Activated naive CD4-positive, alpha-beta T cell treated with anti-CD3 and anti-CD28 coated beads, Interleukin-2, amount 10 ng/mL, durations not matched to agents 7 days and 5 days (primary cell): ENCODE data around the gene AMZ2.
A peak's percentile ranks its signal among the peaks of the same experiment; 100 is the strongest.
"Not testable (repeated sequence)": the region's sequence is repeated elsewhere in the genome, so short reads cannot be mapped to it uniquely, and the experiment has no call there.

ENCODE experiments used
- CTCF ChIA-PET: fragments of 350-600 bp; sonication (Branson Sonifier 250); formaldehyde crosslinking; loops from one replicate; lab custom pipeline; 2021; ENCODE audit warnings: antibody characterized with exemption; lab: Charles Lee
- DNase-seq: peaks from one replicate; pipeline ENCODE4 v3.0.0-alpha.2; 2020
- H3K27ac Mint-ChIP-seq: one replicate; pipeline ENCODE4 v1.8.0; 2021; ENCODE audit warnings: mild to moderate bottlenecking, moderate library complexity, mixed read lengths
- H3K27me3 Mint-ChIP-seq: one replicate; pipeline ENCODE4 v1.8.0; 2021; ENCODE audit warnings: mild to moderate bottlenecking, mixed read lengths
- H3K36me3 Mint-ChIP-seq: one replicate; pipeline ENCODE4 v1.8.0; 2021; ENCODE audit warnings: mixed read lengths
- H3K4me1 Mint-ChIP-seq: one replicate; pipeline ENCODE4 v1.8.0; 2021; ENCODE audit warnings: mixed read lengths
- H3K4me3 Mint-ChIP-seq: one replicate; pipeline ENCODE4 v1.8.0; 2021; ENCODE audit warnings: mild to moderate bottlenecking, moderate library complexity, mixed read lengths
- H3K9me3 Mint-ChIP-seq: one replicate; pipeline ENCODE4 v1.8.0; 2021; ENCODE audit warnings: mixed read lengths

Gene AMZ2, protein sequence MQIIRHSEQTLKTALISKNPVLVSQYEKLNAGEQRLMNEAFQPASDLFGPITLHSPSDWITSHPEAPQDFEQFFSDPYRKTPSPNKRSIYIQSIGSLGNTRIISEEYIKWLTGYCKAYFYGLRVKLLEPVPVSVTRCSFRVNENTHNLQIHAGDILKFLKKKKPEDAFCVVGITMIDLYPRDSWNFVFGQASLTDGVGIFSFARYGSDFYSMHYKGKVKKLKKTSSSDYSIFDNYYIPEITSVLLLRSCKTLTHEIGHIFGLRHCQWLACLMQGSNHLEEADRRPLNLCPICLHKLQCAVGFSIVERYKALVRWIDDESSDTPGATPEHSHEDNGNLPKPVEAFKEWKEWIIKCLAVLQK

DNA sequence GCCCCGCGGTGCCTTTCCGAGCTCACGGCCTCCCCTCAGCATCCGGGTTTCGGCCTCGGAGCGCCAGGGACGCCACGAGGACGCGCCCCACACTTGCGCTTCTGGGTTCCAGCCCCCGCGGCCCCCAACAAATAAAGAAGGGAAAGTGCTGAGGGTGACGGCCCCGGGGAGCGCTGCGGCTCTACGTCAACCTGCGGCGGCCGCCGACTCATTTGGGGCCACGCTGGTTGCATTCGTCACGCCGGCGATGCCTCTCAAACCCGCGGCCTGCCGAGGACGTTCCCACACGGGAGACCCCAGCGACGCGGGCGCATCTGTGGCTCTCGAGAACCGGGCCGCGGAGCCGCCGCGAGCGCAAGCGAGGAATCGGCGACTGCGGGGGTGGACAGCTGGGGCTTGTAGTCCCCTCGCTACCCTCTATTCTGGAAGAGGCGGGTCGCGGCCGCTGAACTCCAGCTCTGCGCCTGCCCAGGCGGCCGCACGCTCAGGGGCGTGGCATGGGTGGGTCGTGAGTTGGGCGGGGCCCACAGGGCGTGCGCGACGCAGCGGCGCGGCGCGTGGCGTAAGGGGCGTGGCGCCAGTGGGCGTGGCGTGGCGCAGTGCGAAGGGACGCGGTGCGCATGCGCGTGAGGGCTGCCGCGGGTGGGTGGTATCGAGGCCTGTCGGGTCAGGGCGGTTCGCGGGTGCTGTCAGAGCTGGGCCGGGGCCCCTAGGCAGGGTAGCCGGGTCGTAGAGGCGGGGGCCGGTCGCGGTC, at the start of gene AMZ2:
AMZ2 (plus strand) TSS at position 599 of the 754 bp plus-strand sequence. CDS start 2,145 bp downstream, outside the sequence.
- no peaks in the 10 kb centered on the region for H3K9me3 Mint-ChIP-seq

GRCh38 chr17:68198931-68199836, 48.7 kb upstream of the AMZ2 start:
- CTCF ChIA-PET: interaction anchor here (1.4 to 8.3 kb wide), 8 partner anchors 16 to 268 kb away, joined by 3 to 104 read pairs (median 9); partner anchors contain the start of gene AMZ2
- peak overlapping the region; percentile 74 for H3K4me3 Mint-ChIP-seq
- no peak overlapping the region for H3K27ac Mint-ChIP-seq
- DNase-seq: peak; percentile 63
- H3K36me3 Mint-ChIP-seq: peaks cover 1% of the 10 kb centered on the region
- peaks cover 44% of the 10 kb centered on the region for H3K4me1 Mint-ChIP-seq
- H3K27me3 Mint-ChIP-seq: peaks cover 95% of the 10 kb centered on the region
- H3K9me3 Mint-ChIP-seq: no peaks in the 10 kb centered on the region

More for the DNA sequence above, at the start of gene AMZ2:
- Mint-ChIP-seq H3K4me3 (peak within 1 kb of the TSS; percentile 85), H3K27me3 (no peaks in the 10 kb centered on the region), H3K4me1 (peaks cover 41% of the 10 kb centered on the region), H3K27ac (peak within 1 kb of the TSS; percentile 95), H3K36me3 (peaks cover 30% of the 10 kb centered on the region)
- DNase-seq: peak; percentile 95
- CTCF ChIA-PET: interaction anchor here (1.0 to 2.5 kb wide), 3 partner anchors 16 to 75 kb away, joined by 3 to 12 read pairs (median 7); no protein-coding TSS in a partner anchor

- Mint-ChIP-seq H3K9me3 (no peaks in the 10 kb centered on the region), H3K27ac (no peak overlapping the region), H3K4me3 (peak overlapping the region; percentile 74), H3K36me3 (peaks cover 1% of the 10 kb centered on the region), H3K27me3 (peaks cover 99% of the 10 kb centered on the region), H3K4me1 (peaks cover 48% of the 10 kb centered on the region)
- DNase-seq: no peak
- CTCF ChIA-PET: interaction anchor here (0.9 to 8.3 kb wide), 14 partner anchors 17 to 267 kb away, joined by 3 to 104 read pairs (median 4); partner anchors contain the start of gene AMZ2
Observed at GRCh38 chr17:68199837-68200688, 47.8 kb upstream of the AMZ2 start.

DNA sequence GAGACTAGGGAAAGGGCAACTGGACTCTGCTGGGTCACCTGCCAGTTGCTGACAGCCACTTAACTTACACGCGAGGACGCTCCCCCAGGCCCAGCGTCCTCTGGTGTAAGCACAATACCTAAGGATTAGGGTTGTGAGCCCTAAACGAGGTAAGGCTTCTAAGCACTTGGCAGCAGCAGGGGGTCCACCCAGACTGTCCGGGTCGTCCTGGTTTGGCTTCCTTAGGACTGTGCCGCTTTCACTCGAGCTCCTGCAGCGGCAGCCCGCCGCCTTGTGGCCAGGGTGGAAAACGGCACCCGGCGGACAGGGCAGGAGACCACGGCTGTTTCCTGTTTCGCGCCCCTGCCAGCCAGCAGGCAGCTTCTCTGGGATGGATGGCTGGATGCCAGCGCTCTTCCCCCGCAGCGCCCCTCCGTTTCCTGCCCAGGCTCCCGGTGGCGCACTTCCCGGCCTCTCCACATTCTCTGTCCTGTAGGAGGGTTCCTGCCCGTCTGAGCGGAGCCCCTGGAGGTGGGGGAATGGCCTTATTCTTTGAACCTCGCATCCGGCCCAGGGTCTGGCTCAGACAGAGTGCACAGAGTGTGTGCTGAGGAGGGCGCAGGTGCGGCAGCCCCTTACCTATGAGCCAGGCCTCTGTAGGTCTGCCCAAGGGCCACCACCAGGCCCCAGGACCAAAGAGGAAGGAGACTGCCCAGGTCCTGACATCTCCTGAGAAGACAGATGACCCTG, 47.0 kb upstream of the AMZ2 start:
- no peak overlapping the region for H3K27ac Mint-ChIP-seq
- peaks cover 95% of the 10 kb centered on the region for H3K27me3 Mint-ChIP-seq
- peak overlapping the region; percentile 74 for H3K4me3 Mint-ChIP-seq
- peak; percentile 84 for DNase-seq
- peaks cover 45% of the 10 kb centered on the region for H3K4me1 Mint-ChIP-seq
- CTCF ChIA-PET: interaction anchor here (0.7 to 8.3 kb wide), 16 partner anchors 18 to 266 kb away, joined by 3 to 104 read pairs (median 4); partner anchors contain the start of gene AMZ2
- no peaks in the 10 kb centered on the region for H3K9me3 Mint-ChIP-seq
- H3K36me3 Mint-ChIP-seq: peaks cover 1% of the 10 kb centered on the region

DNA sequence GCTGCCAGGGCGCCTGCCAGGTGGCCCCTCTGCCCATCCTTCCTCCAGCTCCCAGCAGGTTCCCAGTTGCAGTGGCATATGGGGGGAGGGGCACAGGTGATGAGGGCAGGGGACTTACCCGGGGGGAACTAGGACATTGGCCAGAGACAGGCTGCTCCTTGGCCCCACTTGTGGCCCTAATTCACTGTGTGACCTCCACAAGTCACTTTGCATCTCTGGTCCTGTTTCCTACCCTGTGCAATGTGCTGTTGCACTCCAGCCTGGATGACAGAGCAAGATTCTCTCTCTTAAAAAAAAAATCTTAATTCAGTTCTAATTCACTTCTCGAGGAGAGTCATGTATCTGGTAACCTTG, 46.4 kb upstream of the AMZ2 start:
- peaks cover 43% of the 10 kb centered on the region for H3K4me1 Mint-ChIP-seq
- not testable (repeated sequence) for H3K4me3 Mint-ChIP-seq

DNA sequence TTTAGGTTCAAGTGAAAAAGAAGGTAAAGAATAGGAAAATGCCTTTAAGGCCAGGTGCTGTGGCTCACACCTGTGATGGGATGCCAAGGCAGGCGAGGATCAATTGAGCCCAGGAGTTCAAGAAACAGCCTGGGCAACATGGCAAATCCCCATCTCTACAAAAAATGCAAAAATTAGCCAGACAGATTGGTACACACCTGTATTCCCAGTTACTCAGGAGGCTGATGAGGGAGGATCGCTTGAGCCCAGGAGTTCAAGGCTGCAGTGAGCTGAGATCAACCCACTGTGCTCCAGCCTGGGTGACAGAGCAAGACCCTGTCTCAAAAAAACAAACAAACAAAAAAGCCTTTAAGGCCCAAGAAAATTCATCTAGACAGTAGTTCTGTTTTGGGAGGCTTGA, 45.5 kb upstream of the AMZ2 start:
- H3K4me3 Mint-ChIP-seq, H3K36me3 Mint-ChIP-seq, H3K27ac Mint-ChIP-seq, H3K9me3 Mint-ChIP-seq, DNase-seq: not testable (repeated sequence)
- CTCF ChIA-PET: interaction anchor here (0.6 to 8.3 kb wide), 5 partner anchors 12 to 230 kb away, joined by 3 to 104 read pairs (median 3); no protein-coding TSS in a partner anchor
- peaks cover 81% of the 10 kb centered on the region for H3K27me3 Mint-ChIP-seq
- H3K4me1 Mint-ChIP-seq: peaks cover 48% of the 10 kb centered on the region

More for the DNA sequence above, 46.4 kb upstream of the AMZ2 start:
- CTCF ChIA-PET: interaction anchor here (0.7 to 8.3 kb wide), 10 partner anchors 18 to 259 kb away, joined by 3 to 104 read pairs (median 8); partner anchors contain the start of gene AMZ2
- H3K36me3 Mint-ChIP-seq, H3K27ac Mint-ChIP-seq, H3K9me3 Mint-ChIP-seq, DNase-seq: not testable (repeated sequence)
- H3K27me3 Mint-ChIP-seq: peaks cover 90% of the 10 kb centered on the region

DNA sequence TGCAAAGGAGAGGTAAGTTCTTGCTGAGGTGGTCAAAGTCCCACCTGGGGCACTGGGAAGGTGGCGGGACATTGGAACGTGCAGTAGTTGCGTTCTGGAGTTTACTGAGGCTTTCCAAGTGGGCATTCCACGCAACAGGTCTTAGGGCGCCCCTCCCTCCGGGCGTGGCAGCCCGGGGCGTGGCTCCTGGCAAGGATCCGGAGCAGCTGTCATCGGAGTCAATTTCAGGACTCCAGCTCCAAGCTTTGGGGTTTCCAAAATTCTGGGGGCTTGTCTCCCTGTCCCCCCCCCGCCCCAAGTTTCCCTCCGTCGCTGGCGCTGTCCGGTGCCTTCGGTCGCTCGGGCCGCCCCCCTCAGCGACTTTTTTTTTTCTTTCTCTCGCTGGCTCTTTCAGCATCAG, 43.1 kb upstream of the AMZ2 start:
- peaks cover 57% of the 10 kb centered on the region for H3K27me3 Mint-ChIP-seq
- peak overlapping the region; percentile 42 for H3K27ac Mint-ChIP-seq
- no peak for DNase-seq
- H3K4me1 Mint-ChIP-seq: peaks cover 41% of the 10 kb centered on the region
- H3K4me3 Mint-ChIP-seq: peak overlapping the region; percentile 81
- CTCF ChIA-PET: interaction anchor here (0.8 to 8.3 kb wide), 10 partner anchors 20 to 258 kb away, joined by 3 to 104 read pairs (median 4); no protein-coding TSS in a partner anchor
- H3K9me3 Mint-ChIP-seq: no peaks in the 10 kb centered on the region
- H3K36me3 Mint-ChIP-seq: peaks cover 19% of the 10 kb centered on the region

- H3K4me1 Mint-ChIP-seq: peaks cover 39% of the 10 kb centered on the region
Observed at GRCh38 chr17:68205251-68205807, 42.5 kb upstream of the AMZ2 start.

DNA sequence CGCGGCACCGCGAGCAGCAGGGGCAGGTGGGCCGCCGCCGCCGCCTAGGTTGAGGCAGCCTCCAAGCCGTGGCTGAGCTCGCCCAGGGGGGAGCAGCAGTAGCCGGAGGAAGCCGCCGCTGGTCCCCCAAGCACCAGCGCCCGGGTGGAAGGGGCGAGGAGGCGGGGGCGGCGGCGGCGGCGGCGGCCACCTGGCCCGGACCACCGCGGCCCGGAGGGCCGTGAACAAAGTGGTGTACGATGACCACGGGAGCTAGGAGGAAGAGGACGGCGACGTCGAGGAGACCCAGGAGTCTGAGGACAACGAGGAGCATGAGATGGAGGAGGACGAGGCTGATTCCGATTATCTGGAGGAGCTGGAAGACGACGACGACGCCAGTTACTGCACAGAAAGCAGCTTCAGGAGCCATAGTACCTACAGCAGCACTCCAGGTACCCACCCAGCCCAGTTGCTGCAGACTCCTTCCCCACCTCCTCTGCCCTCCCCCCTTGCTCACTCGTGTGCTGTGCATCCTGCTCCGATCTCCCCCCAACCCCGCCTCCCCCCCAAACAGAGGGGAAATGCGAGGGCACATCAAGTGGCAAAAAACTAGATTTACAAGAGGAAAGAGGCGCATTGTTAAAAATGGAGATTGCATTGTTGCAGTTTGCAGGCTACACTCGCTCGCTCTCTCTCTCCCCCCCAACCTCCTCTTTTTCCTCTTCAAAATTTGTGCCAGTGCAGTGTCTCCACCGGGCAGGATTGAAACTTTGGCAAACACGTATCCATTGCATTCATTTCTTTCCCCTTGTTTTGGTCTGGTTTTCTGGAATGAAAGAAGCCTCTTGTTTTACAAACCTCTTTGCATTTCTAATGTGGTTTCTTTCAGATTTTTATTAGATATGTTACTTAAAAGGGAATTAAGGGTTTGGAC, 41.8 kb upstream of the AMZ2 start:
- peak; percentile 65 for DNase-seq

More at GRCh38 chr17:68205251-68205807, 42.5 kb upstream of the AMZ2 start:
- H3K36me3 Mint-ChIP-seq: peaks cover 23% of the 10 kb centered on the region
- peaks cover 51% of the 10 kb centered on the region for H3K27me3 Mint-ChIP-seq
- no peaks in the 10 kb centered on the region for H3K9me3 Mint-ChIP-seq
- peak overlapping the region; percentile 93 for H3K27ac Mint-ChIP-seq
- peak; percentile 93 for DNase-seq
- peak overlapping the region; percentile 81 for H3K4me3 Mint-ChIP-seq
- CTCF ChIA-PET: interaction anchor here (1.0 to 8.3 kb wide), 12 partner anchors 19 to 257 kb away, joined by 3 to 104 read pairs (median 4); no protein-coding TSS in a partner anchor

GRCh38 chr17:68207651-68208253, 40.1 kb upstream of the AMZ2 start:
- no peaks in the 10 kb centered on the region for H3K9me3 Mint-ChIP-seq
- H3K27ac Mint-ChIP-seq: no peak overlapping the region
- DNase-seq: no peak
- peaks cover 28% of the 10 kb centered on the region for H3K27me3 Mint-ChIP-seq
- H3K4me3 Mint-ChIP-seq: peak overlapping the region; percentile 12
- peaks cover 40% of the 10 kb centered on the region for H3K4me1 Mint-ChIP-seq
- CTCF ChIA-PET: interaction anchor here (0.9 kb wide), 1 partner anchor 116 kb away, joined by 3 read pairs; no protein-coding TSS in a partner anchor
- peaks cover 34% of the 10 kb centered on the region for H3K36me3 Mint-ChIP-seq

More for the DNA sequence above, 41.8 kb upstream of the AMZ2 start:
- peaks cover 43% of the 10 kb centered on the region for H3K27me3 Mint-ChIP-seq
- peaks cover 30% of the 10 kb centered on the region for H3K36me3 Mint-ChIP-seq
- peaks cover 39% of the 10 kb centered on the region for H3K4me1 Mint-ChIP-seq
- CTCF ChIA-PET: interaction anchor here (1.0 to 3.5 kb wide), 8 partner anchors 30 to 230 kb away, joined by 3 to 13 read pairs (median 5); no protein-coding TSS in a partner anchor
- H3K27ac Mint-ChIP-seq: peak overlapping the region; percentile 93
- H3K4me3 Mint-ChIP-seq: peak overlapping the region; percentile 81
- no peaks in the 10 kb centered on the region for H3K9me3 Mint-ChIP-seq
